Common myeloid progenitor, CD34-positive (primary cell): ENCODE measurements around the gene KLHL22.

Experiments used
- CTCF ChIA-PET: fragments of 350-600 bp; sonication (Branson Sonifier 250); formaldehyde crosslinking; loops from one replicate; lab custom pipeline; 2021; ENCODE audit warnings: antibody characterized with exemption; lab: Charles Lee
- POLR2A ChIA-PET: fragments of 350-600 bp; sonication (Branson Sonifier 250); formaldehyde crosslinking; loops from one replicate; lab custom pipeline; 2021; ENCODE audit warnings: antibody characterized with exemption; lab: Charles Lee
- DNase-seq, 3 donors: peaks; one replicate each; pipeline versions ENCODE4 v3.0.0 to v3.0.0-alpha.2; 2013
- H3K27ac ChIP-seq, 2 experiments: 1 replicate in 1 of 2; 2 replicates in 1 of 2; pipeline ENCODE4 v1.7.0; 2013; ENCODE audit warnings: inconsistent platforms in 2 of 2, low read length in 2 of 2, mild to moderate bottlenecking in 2 of 2, low read depth in 1 of 2, moderate library complexity in 1 of 2; ENCODE audit not compliant: severe bottlenecking in 2 of 2, insufficient read depth in 1 of 2, poor library complexity in 1 of 2
- H3K27me3 ChIP-seq, 5 experiments: replicated peaks in 2 of 5; 1 replicate in 3 of 5; 2 replicates in 2 of 5; pipeline versions ENCODE4 v1.6.1 to v1.7.0; 2013; ENCODE audit warnings: low read length in 4 of 5, mild to moderate bottlenecking in 2 of 5, moderate library complexity in 2 of 5, inconsistent platforms in 1 of 5; ENCODE audit not compliant: insufficient read depth in 5 of 5, control insufficient read depth in 4 of 5
- H3K36me3 ChIP-seq, 4 experiments: 1 replicate in 2 of 4; 2 replicates in 2 of 4; pipeline versions ENCODE4 v1.6.1 to v1.7.0; 2013; ENCODE audit warnings: low read length in 3 of 4, control low read depth in 1 of 4, mild to moderate bottlenecking in 1 of 4; ENCODE audit not compliant: control insufficient read depth in 4 of 4, insufficient read depth in 4 of 4
- H3K4me1 ChIP-seq, 4 experiments: 1 replicate in 3 of 4; 2 replicates in 1 of 4; pipeline versions ENCODE4 v1.6.1 to v1.7.1; 2013; ENCODE audit warnings: low read length in 3 of 4, mild to moderate bottlenecking in 3 of 4, control low read depth in 1 of 4, inconsistent platforms in 1 of 4, moderate library complexity in 1 of 4; ENCODE audit not compliant: control insufficient read depth in 4 of 4, insufficient read depth in 4 of 4; ENCODE audit errors: control extremely low read depth in 1 of 4
- H3K4me3 ChIP-seq, 7 experiments: 1 replicate in 4 of 7; 2 replicates in 3 of 7; pipeline versions ENCODE4 v1.5.1 to v1.7.0; 2013; ENCODE audit warnings: mild to moderate bottlenecking in 7 of 7, low read length in 6 of 7, moderate library complexity in 6 of 7, inconsistent platforms in 2 of 7, low read depth in 2 of 7, control low read depth in 1 of 7; ENCODE audit not compliant: insufficient read depth in 4 of 7, control insufficient read depth in 1 of 7; ENCODE audit errors: extremely low read depth in 1 of 7
- H3K9me3 ChIP-seq, 5 experiments: 1 replicate in 4 of 5; 2 replicates in 1 of 5; pipeline versions ENCODE4 v1.6.1 to v1.7.1; 2013; ENCODE audit warnings: low read length in 4 of 5, mild to moderate bottlenecking in 2 of 5, inconsistent platforms in 1 of 5, low read depth in 1 of 5, moderate library complexity in 1 of 5; ENCODE audit not compliant: control insufficient read depth in 4 of 5, insufficient read depth in 2 of 5; ENCODE audit errors: control extremely low read depth in 1 of 5
- WGBS: methylation state at CpG from one replicate; pipeline ENCODE4 v1.1.5; 2013; ENCODE audit not compliant: insufficient coverage; 5-methylcytosine and 5-hydroxymethylcytosine counted together

KLHL22 gene

DNA sequence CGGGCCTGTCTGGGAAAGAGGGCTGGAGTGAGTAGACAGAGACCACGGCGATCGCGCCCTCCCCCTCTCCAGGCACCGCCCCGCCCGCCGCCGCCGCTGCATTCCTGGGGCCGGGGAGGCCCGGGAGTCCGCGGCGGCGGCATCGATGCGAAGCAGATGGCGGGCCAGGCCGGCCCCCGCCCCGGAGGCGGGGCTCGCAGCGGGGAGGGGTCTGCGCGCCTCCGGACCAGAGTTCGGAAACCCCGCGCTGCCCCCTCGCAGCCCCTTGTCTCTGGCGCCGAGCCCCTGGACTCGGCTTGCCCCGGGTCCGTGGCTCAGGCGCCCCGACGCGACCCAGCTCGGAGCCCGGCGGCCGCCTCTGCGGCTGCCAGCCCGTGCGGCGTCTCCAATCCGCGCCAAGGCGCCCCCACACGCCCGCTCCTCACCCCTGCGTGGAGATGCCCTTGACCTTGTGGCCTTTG, 59.3 kb downstream of the KLHL22 start:
- POLR2A ChIA-PET = no interaction called here

DNA sequence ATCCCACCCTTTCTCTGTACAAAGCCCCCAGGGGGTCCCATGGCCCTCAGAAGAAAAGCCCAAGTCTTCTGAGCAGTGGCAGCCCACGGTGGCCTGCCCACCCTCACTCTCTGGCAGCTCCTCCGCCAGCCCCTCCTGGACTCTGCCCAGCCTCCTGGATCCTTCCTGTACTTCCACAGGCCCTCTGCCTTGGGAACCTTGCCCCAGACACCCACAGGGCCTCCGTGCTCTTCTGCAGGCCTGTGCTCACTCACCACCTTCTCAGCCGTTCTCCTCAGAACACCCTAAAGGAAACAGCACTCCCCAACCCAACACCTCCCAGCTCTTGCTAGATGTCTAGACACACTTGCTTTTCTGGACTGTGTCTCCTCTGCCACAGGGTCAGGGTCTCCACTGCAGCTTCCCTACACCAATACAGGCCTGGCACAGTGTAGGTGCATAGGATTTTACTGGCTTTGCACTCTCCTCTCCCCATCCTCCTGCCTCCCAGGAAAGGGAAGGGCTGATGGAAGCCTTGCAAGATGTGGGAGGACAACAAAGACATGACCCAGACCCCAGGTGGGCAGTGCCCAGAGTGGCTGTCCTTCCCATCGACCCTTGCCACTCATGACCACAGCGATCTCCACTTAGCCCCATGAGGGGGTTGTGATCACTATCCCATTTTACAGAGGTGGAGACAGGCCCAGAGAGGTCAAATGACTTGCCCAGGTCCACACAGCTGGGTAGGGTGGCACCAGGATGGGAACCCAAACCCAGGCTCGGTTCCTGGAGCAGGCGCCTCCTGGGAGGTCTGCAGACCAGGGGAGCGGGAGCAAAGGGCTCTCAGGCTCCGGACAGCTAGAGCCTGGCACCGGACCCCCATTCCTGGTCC, 59.9 kb downstream of the KLHL22 start:
- Histone ChIP-seq H3K4me1 (peaks cover 0 to 36% (median 30%) of the 10 kb centered on the region in 4 experiments), H3K4me3 (peak overlapping the region in 3 of 7 experiments; percentile 39 to 57 (median 50)), H3K36me3 (no peaks in the 10 kb centered on the region), H3K9me3 (no peaks in the 10 kb centered on the region), H3K27ac (no peak overlapping the region), H3K27me3 (peaks cover 0 to 90% (median 28%) of the 10 kb centered on the region in 5 experiments)
- POLR2A ChIA-PET = no interaction called here
- no peak for DNase-seq
- CTCF ChIA-PET = interaction anchor here (1.0 to 2.4 kb wide), 5 partner anchors 9 to 28 kb away, joined by 3 to 9 read pairs (median 4); no protein-coding TSS in a partner anchor
- WGBS = 74% methylated on average over 11 of the region's 11 CpGs

More for the DNA sequence above, 59.3 kb downstream of the KLHL22 start:
- Histone ChIP-seq H3K4me3 (peak overlapping the region in 4 of 7 experiments; percentile 15 to 57 (median 44)), H3K4me1 (peaks cover 0 to 30% (median 23%) of the 10 kb centered on the region in 4 experiments), H3K9me3 (no peaks in the 10 kb centered on the region), H3K27ac (no peak overlapping the region), H3K27me3 (peaks cover 0 to 83% (median 27%) of the 10 kb centered on the region in 5 experiments), H3K36me3 (no peaks in the 10 kb centered on the region)
- CTCF ChIA-PET = interaction anchor here (1.0 to 2.3 kb wide), 2 partner anchors 13 to 17 kb away, joined by 3 to 8 read pairs; no protein-coding TSS in a partner anchor
- under 1% methylated on average over 47 of the region's 56 CpGs for WGBS
- no peak for DNase-seq

- Histone ChIP-seq H3K27ac (no peak overlapping the region), H3K4me1 (peaks cover 0 to 45% (median 39%) of the 10 kb centered on the region in 4 experiments), H3K27me3 (peaks cover 0 to 98% (median 35%) of the 10 kb centered on the region in 5 experiments), H3K9me3 (no peaks in the 10 kb centered on the region), H3K4me3 (no peak overlapping the region), H3K36me3 (no peaks in the 10 kb centered on the region)
- CTCF ChIA-PET = interaction anchor here (1.4 to 2.4 kb wide), 7 partner anchors 10 to 29 kb away, joined by 3 to 9 read pairs (median 5); no protein-coding TSS in a partner anchor
- WGBS = 100% methylated on average over 3 of the region's 3 CpGs
- POLR2A ChIA-PET = no interaction called here
- no peak for DNase-seq
These were observed 60.8 kb downstream of the KLHL22 start for GRCh38 chr22:20434773-20435172.

DNA sequence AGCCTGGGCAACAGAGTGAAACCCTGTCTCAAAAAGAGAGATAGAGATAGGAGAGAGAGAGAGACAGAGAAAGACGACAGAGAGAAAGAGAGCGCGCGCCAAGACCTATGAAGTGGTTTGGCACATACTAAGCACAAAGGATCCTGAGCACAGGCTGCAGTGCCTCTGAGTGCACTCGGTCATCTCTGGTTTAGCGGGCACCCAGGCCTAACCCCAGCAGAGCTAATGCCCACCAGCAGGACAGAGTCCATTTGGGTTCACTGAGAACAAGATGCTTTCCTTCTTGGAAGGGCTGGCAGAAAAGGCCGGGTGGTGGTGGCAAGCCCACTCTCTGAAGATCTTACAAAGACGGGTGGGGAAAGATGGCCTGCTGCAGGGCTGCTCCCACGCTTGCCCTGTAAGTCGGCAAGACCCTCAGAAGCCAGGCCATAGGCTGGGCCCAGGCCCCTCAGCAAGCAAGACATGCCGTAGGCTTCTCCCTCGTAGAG, 61.3 kb downstream of the KLHL22 start:
- Histone ChIP-seq H3K36me3 (no peaks in the 10 kb centered on the region), H3K27me3 (peaks cover 0 to 98% (median 35%) of the 10 kb centered on the region in 5 experiments), H3K27ac (no peak overlapping the region), H3K9me3 (no peaks in the 10 kb centered on the region), H3K4me1 (peaks cover 0 to 50% (median 43%) of the 10 kb centered on the region in 4 experiments), H3K4me3 (no peak overlapping the region)
- DNase-seq = no peak
- POLR2A ChIA-PET = no interaction called here
- WGBS = 95% methylated on average over 12 of the region's 12 CpGs
- CTCF ChIA-PET = interaction anchor here (0.5 to 2.4 kb wide), 8 partner anchors 10 to 52 kb away, joined by 3 to 9 read pairs (median 4); no protein-coding TSS in a partner anchor

GRCh38 chr22:20433686-20434241, 61.8 kb downstream of the KLHL22 start:
- peaks cover 0 to 55% (median 47%) of the 10 kb centered on the region in 4 experiments for H3K4me1 ChIP-seq
- CTCF ChIA-PET = interaction anchor here (0.5 to 2.4 kb wide), 6 partner anchors 11 to 51 kb away, joined by 3 to 9 read pairs (median 4); no protein-coding TSS in a partner anchor

DNA sequence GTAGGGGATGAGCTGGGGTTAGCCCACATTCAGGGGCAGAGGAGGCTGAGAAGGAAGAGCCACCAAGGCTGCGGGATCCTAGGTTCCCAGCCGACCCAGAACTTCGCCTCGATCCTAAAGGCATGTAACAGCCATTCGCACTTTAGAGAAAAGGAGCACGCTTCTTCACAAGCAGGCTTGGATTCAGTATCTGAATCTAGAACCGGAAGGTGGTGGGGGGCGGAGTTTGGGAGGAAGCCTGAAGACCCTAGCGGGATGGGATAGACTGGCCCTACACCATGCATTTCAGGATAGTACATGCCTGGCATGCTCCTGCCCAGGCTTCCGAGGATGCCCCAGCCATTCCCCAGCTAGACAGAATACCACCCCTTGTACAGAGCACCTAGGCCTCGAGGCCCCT, 62.4 kb downstream of the KLHL22 start:
- 96% methylated on average over 11 of the region's 11 CpGs for WGBS
- POLR2A ChIA-PET = no interaction called here
- Histone ChIP-seq H3K27ac (no peak overlapping the region), H3K4me1 (peaks cover 0 to 52% (median 45%) of the 10 kb centered on the region in 4 experiments), H3K4me3 (no peak overlapping the region), H3K27me3 (peaks cover 0 to 96% (median 40%) of the 10 kb centered on the region in 5 experiments), H3K9me3 (no peaks in the 10 kb centered on the region), H3K36me3 (no peaks in the 10 kb centered on the region)
- CTCF ChIA-PET = interaction anchor here (1.4 to 2.4 kb wide), 3 partner anchors 15 to 24 kb away, joined by 5 to 9 read pairs (median 6); no protein-coding TSS in a partner anchor
- DNase-seq = no peak

More at GRCh38 chr22:20433686-20434241, 61.8 kb downstream of the KLHL22 start:
- Histone ChIP-seq H3K36me3 (no peaks in the 10 kb centered on the region), H3K27me3 (peaks cover 0 to 97% (median 37%) of the 10 kb centered on the region in 5 experiments), H3K4me3 (no peak overlapping the region), H3K9me3 (no peaks in the 10 kb centered on the region), H3K27ac (no peak overlapping the region)
- WGBS = 100% methylated on average over 3 of the region's 4 CpGs
- no peak for DNase-seq
- POLR2A ChIA-PET = no interaction called here
